ENCODE results near the gene CARD9. TPM values are rescaled to one million over a fixed set of nuclear protein-coding genes. Genes with fewer than 3 reads are reported as not detected.

The CARD9 gene
- total RNA-seq, 1 experiment from 2014 or later = 5.6 TPM

DNA sequence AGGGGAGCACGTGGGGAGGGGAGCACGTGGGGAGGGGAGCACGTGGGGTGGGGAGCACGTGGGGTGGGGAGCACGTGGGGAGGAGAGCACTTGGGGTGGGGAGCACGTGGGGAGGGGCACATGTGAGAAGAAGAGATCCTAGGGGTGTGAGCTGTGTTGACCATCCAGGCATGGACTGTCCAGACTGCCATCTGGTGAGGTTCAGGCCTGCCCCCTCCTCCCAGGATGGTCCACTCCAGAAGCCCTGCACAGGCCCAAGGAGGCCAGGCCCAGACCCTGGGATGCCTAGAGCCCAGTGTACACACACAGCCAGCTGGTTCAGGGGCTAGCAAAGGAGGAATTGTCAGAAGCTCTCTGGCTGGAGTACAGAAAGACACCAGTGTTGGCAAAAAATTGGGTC is 24.2 kb upstream of the CARD9 start:
- H2AFZ ChIP-seq (ENCODE audit: low read length) = no peak overlapping the region
- no peak overlapping the region for H3K14ac ChIP-seq (ENCODE audit: insufficient read depth, low read length)
- no peak overlapping the region for H3K4me2 ChIP-seq (ENCODE audit: insufficient read depth, insufficient read length, low read length)
- no peaks in the 10 kb centered on the region for H3K27me3 Mint-ChIP-seq (ENCODE audit: low read depth)
- no peak overlapping the region for H3K27ac Mint-ChIP-seq
- no peaks in the 10 kb centered on the region for H3K9me3 Mint-ChIP-seq
- H2AK5ac ChIP-seq (ENCODE audit: insufficient read length, low read length) = no peak overlapping the region
- TF ChIP-seq CTCF (conservative IDR thresholded peaks at IDR 0.05) = no peak
- no peaks in the 10 kb centered on the region for H3K4me1 ChIP-seq (ENCODE audit: insufficient read depth, low read length)
- H3K79me2 ChIP-seq (ENCODE audit: insufficient read depth, low read length) = peaks cover 12% of the 10 kb centered on the region; the same call in 1 of the 2 replicates
- H4K20me1 ChIP-seq (ENCODE audit: control insufficient read depth, insufficient read depth, insufficient read length) = no peaks in the 10 kb centered on the region
- H3K79me1 ChIP-seq (ENCODE audit: insufficient read depth, low read depth, low read length, poor library complexity, severe bottlenecking) = peaks cover 7% of the 10 kb centered on the region
- no peak overlapping the region for H3K9ac ChIP-seq (ENCODE audit: extremely low read depth, insufficient read length, low read length)
- no peak overlapping the region for H3K4ac ChIP-seq (ENCODE audit: low read depth, low read length)
- peaks cover 6% of the 10 kb centered on the region for H3K23me2 ChIP-seq (ENCODE audit: insufficient read length, low read depth, low read length, poor library complexity, severe bottlenecking)
- no peaks in the 10 kb centered on the region for H3K27me3 ChIP-seq (ENCODE audit: insufficient read depth, low read length)
- no peak overlapping the region for H3K23ac ChIP-seq (ENCODE audit: insufficient read length, low read depth, low read length)
- peaks cover 25 to 65% (median 56%) of the 10 kb centered on the region in 3 experiments for H3K36me3 Mint-ChIP-seq (ENCODE audit: insufficient read depth in 1 of 3, low read depth in 3 of 3)
- no CpG with 5 or more reads among the region's 6 CpGs for WGBS (ENCODE audit: extremely low coverage, insufficient read length, low lambda C conversion rate)
- H3K27ac ChIP-seq (ENCODE audit: insufficient read length, low read depth, low read length) = no peak overlapping the region
- H2BK12ac ChIP-seq (ENCODE audit: insufficient read length, low read depth, low read length) = no peak overlapping the region
- no peak overlapping the region for H4K91ac ChIP-seq (ENCODE audit: insufficient read length, low read depth, low read length)
- no peaks in the 10 kb centered on the region for H3K9me3 ChIP-seq (ENCODE audit: control insufficient read depth, low read depth, low read length)
- no peak overlapping the region for H4K8ac ChIP-seq (replicated peaks; ENCODE audit: insufficient read length, low read depth, low read length)
- no peak overlapping the region for H2BK120ac ChIP-seq (ENCODE audit: low read depth, low read length, poor library complexity, severe bottlenecking)
- H4K5ac ChIP-seq (ENCODE audit: insufficient read length, low read depth, low read length) = no peak overlapping the region
- H3K56ac ChIP-seq (ENCODE audit: insufficient read length, low read depth, low read length) = no peak overlapping the region
- no peak overlapping the region for H2BK5ac ChIP-seq (ENCODE audit: insufficient read length, low read length)
- no peak overlapping the region for H2BK15ac ChIP-seq (ENCODE audit: low read depth, low read length)
- peaks cover 11 to 12% of the 10 kb centered on the region in 2 experiments for H3K4me1 Mint-ChIP-seq
- no peak overlapping the region for H3T11ph ChIP-seq (ENCODE audit: low read length)
- no peak overlapping the region for H3K18ac ChIP-seq (ENCODE audit: insufficient read length, low read depth, low read length)
- H2BK20ac ChIP-seq (ENCODE audit: low read depth, low read length, poor library complexity, severe bottlenecking) = no peak overlapping the region
- no peak for DNase-seq
- H3K4me3 Mint-ChIP-seq = no peak overlapping the region

Measured in H9 (cell line).